AG04450 (cell line): ENCODE results near the gene OLFM1. TPM values are rescaled to one million over a fixed set of nuclear protein-coding genes. Genes with fewer than 3 reads are reported as not detected.

Experiments
- CTCF ChIA-PET: fragments of 300-600, 350-600 bp; formaldehyde crosslinking; extraction: SDS; loops from one replicate; lab custom pipeline; 2022; ENCODE audit warnings: antibody characterized with exemption, inconsistent platforms; lab: Charles Lee
- POLR2A ChIA-PET: fragments of 350-600 bp; formaldehyde crosslinking; extraction: SDS; loops from one replicate; lab custom pipeline; 2021; ENCODE audit warnings: antibody characterized with exemption, inconsistent platforms; lab: Yijun Ruan, JAX
- DNase-seq: peaks from one replicate; pipeline ENCODE4 v3.0.0-alpha.2; 2011; ENCODE audit warnings: low read depth, low spot score
- H3K27ac ChIP-seq: one replicate; pipeline ENCODE4 v1.5.1; 2012; ENCODE audit warnings: low read depth, low read length, control low read depth
- H3K27me3 ChIP-seq: one replicate; pipeline ENCODE4 v1.6.0; 2012; ENCODE audit warnings: low read length; ENCODE audit not compliant: control insufficient read depth, insufficient read depth
- H3K4me3 ChIP-seq: 2 replicates; pipeline ENCODE4 v1.5.1; 2011; ENCODE audit warnings: mild to moderate bottlenecking, low read depth, low read length, control low read depth
- H3K9me3 ChIP-seq: 2 replicates; pipeline ENCODE4 v1.5.1; 2012; ENCODE audit warnings: low read length; ENCODE audit not compliant: control insufficient read depth, insufficient read depth
- CTCF ChIP-seq: IDR thresholded peaks from 2 replicates; pipeline ENCODE4 v1.5.1; 2011; ENCODE audit warnings: low read depth, low read length, control low read depth, inconsistent platforms
- polyA plus RNA-seq: library from polyadenylated mRNA; depleted of rRNA; stranded (reverse); fragments of >200 nt; gene quantifications from 2 replicates; pipeline ENCODE4 v1.2.3, GENCODE V29; 2011

Gene OLFM1
- polyA plus RNA-seq, 1 experiment: 0.16 TPM

GRCh38 chr9:135065804-135066203, 21.7 kb upstream of the OLFM1 start:
- POLR2A ChIA-PET: no interaction called here
- no peak for DNase-seq
- Histone ChIP-seq H3K27me3 (peaks cover 1% of the 10 kb centered on the region), H3K4me3 (no peak overlapping the region), H3K27ac (no peak overlapping the region), H3K9me3 (peaks cover 10% of the 10 kb centered on the region)
- CTCF ChIA-PET: no interaction called here
- no peak for TF ChIP-seq CTCF

DNA sequence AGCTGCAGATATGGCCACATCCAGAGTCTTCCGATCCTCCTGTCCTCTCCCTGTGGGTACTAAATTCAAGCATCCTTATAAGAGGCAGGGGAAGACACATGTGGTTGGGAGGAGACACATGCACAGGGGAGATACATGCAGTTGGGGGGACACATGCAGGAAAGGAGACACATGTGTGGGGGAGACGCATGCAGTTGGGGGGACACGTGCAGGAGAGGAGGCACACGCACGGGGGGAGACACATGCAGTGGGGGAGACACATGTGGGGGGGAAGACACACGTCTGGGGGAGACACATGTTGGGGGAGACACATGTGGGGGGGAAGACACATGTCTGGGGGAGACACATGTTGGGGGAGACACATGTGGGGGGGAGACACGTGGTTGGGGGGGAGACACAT, 21.2 kb upstream of the OLFM1 start:
- POLR2A ChIA-PET: no interaction called here
- Histone ChIP-seq H3K9me3 (peaks cover 10% of the 10 kb centered on the region), H3K27me3 (peaks cover 2% of the 10 kb centered on the region), H3K4me3 (no peak overlapping the region), H3K27ac (no peak overlapping the region)
- CTCF ChIA-PET: no interaction called here
- TF ChIP-seq CTCF: no peak
- no peak for DNase-seq

DNA sequence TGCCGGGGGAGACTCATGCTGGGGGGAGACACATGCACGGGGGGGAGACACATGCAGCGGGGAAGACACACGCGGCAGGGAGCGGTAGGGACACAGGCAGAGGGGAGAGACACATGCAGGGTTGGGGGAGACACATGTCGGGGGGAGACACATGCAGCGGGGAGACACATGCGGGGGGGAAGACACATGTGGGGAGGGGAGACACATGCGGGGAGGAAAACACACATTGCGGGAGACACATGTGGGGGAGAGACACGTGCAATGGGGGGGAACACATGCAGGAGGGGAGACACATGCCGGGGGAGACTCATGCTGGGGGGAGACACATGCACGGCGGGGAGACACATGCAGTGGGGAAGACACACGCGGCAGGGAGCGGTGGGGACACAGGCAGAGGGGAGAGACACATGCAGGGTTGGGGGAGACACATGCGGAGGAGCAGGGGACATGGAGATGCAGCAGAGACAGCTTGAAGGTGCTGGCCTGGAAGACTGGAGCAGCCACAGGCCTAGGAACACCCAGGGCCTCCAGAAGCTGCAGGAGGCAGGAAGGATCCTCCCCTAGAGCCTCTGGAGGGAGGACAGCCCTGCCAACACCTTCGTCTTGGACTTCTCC, 20.3 kb upstream of the OLFM1 start:
- no peak for DNase-seq
- no peak for TF ChIP-seq CTCF
- ChIA-PET POLR2A (no interaction called here), CTCF (no interaction called here)
- Histone ChIP-seq H3K4me3 (no peak overlapping the region), H3K9me3 (peaks cover 10% of the 10 kb centered on the region), H3K27me3 (peaks cover 2% of the 10 kb centered on the region), H3K27ac (no peak overlapping the region)

DNA sequence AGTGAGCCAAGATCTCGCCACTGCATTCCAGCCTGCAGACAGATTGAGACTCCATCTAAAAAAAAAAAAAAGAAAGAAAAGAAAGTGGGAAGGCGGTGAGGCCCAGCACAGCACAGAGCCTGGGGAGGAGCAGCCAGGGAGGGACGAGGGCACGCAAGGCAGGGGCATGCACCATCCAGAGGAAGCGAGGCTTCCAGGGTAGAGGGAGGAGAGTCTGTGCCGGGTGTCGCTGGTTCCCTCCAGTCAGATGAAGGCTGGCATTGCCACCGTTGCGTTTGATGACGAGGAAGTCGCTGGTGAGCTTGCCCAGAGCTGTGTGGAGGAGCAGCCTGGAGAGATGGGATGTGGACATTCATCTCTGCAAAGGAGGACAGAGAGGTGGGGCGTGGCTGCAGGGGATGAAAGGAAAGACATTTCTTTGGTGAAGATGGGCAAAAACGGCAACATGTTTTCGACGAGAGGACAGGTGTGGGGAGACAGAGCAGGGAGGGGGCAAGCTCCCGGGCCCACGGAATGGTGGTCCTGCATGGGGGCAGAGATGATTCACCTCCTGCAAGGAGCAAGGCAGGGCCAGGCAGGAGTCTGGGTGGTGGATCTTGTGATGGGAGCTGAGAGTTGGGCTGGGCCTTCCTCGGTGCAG, 18.6 kb upstream of the OLFM1 start:
- DNase-seq: no peak
- Histone ChIP-seq H3K9me3 (peaks cover 5% of the 10 kb centered on the region), H3K4me3 (no peak overlapping the region), H3K27ac (no peak overlapping the region), H3K27me3 (peaks cover 2% of the 10 kb centered on the region)
- ChIA-PET POLR2A (no interaction called here), CTCF (interaction anchor here (0.7 kb wide), 1 partner anchor 19 kb away, joined by 5 read pairs; the partner anchor contains the start of gene OLFM1)
- no peak for TF ChIP-seq CTCF

DNA sequence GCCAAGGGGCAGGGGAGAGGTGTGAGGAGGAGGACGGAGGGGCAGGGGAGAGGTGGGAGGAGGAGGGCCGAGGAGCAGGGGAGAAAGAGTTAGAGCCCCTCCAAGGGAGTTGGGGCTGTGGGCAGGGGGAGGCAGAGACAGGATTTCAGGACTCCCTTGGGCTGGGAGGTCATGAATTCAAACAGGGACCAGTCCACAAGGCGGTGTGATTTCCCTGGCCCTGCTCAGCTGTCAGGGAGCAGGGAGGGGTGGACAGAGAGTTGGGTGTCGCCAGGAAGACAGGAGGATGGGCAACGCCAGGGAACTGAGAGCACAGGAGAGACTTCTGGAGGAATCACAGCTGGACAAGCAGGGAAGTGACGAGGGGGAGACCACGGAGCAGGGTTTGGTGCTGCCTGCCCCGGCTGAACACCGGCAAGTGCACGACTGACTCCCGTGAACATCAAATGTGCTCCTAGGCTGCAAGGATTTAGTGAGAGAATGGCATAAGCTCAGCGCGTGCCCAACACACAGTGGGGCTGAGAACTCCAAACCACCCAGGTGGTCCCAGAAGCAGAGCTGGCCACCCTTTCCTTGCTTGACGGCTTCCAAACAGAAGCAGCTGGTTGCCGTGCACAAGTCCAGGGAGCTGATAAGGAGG, 17.8 kb upstream of the OLFM1 start:
- Histone ChIP-seq H3K4me3 (no peak overlapping the region), H3K9me3 (peaks cover 5% of the 10 kb centered on the region; the same call in 1 of the 2 replicates), H3K27me3 (peaks cover 2% of the 10 kb centered on the region), H3K27ac (no peak overlapping the region)
- ChIA-PET CTCF (interaction anchor here (0.6 kb wide), 1 partner anchor 36 kb away, joined by 3 read pairs; no protein-coding TSS in a partner anchor), POLR2A (no interaction called here)
- DNase-seq: no peak
- TF ChIP-seq CTCF: no peak
